ELF-1 (cell line): ENCODE data around the gene CHIA.

Experiments
- DNase-seq: peaks from one replicate; pipeline ENCODE4 v3.0.0-alpha.2; 2016; ENCODE audit warnings: low read depth, low spot score

The CHIA gene

GRCh38 chr1:111290630-111291029, at the start of gene CHIA:
TSS of gene CHIA (plus strand) at chr1:111290851. CDS start at chr1:111310468, 19,617 bp downstream.
- DNase-seq, result no peak

- DNase-seq, result no peak
Measured at GRCh38 chr1:111241797-111242196, 48.9 kb upstream of the CHIA start.

- no peak for DNase-seq
Measured at GRCh38 chr1:111242805-111243523, 47.7 kb upstream of the CHIA start.

GRCh38 chr1:111247125-111247838, 43.4 kb upstream of the CHIA start:
- no peak for DNase-seq

- DNase-seq, result peak; percentile 45
Measured at GRCh38 chr1:111249960-111250359, 40.7 kb upstream of the CHIA start.

- no peak for DNase-seq
Measured at GRCh38 chr1:111251570-111251969, 39.1 kb upstream of the CHIA start.

GRCh38 chr1:111252786-111253185, 37.9 kb upstream of the CHIA start:
- no peak for DNase-seq

- no peak for DNase-seq
Measured at GRCh38 chr1:111253876-111254275, 36.8 kb upstream of the CHIA start.

GRCh38 chr1:111256988-111257658, 33.5 kb upstream of the CHIA start:
- DNase-seq, result no peak

- no peak for DNase-seq
Measured at GRCh38 chr1:111267801-111268508, 22.7 kb upstream of the CHIA start.

GRCh38 chr1:111269825-111270406, 20.7 kb upstream of the CHIA start:
- no peak for DNase-seq

- DNase-seq, result no peak
Measured at GRCh38 chr1:111270771-111271463, 19.7 kb upstream of the CHIA start.

GRCh38 chr1:111271464-111271801, 19.2 kb upstream of the CHIA start:
- peak; percentile 19 for DNase-seq

- DNase-seq, result no peak
Measured at GRCh38 chr1:111272081-111272480, 18.6 kb upstream of the CHIA start.

- no peak for DNase-seq
Measured at GRCh38 chr1:111274653-111275052, 16.0 kb upstream of the CHIA start.

GRCh38 chr1:111275079-111275478, 15.6 kb upstream of the CHIA start:
- DNase-seq, result peak; percentile 14

- no peak for DNase-seq
Measured at GRCh38 chr1:111275780-111276433, 14.7 kb upstream of the CHIA start.

GRCh38 chr1:111279144-111279543, 11.5 kb upstream of the CHIA start:
- no peak for DNase-seq

- DNase-seq, result no peak
Measured at GRCh38 chr1:111280267-111280666, 10.4 kb upstream of the CHIA start.

- DNase-seq, result no peak
Measured at GRCh38 chr1:111281411-111281810, 9.2 kb upstream of the CHIA start.

- DNase-seq, result no peak
Measured at GRCh38 chr1:111283838-111284237, 6.8 kb upstream of the CHIA start.
